ENCODE measurements around the gene STEEP1.

STEEP1 gene

GRCh38 chrX:119565107-119565663, at the start of gene STEEP1:
TSS of gene STEEP1 (minus strand) at chrX:119565409. CDS start at chrX:119565355, 54 bp downstream.
- DNase-seq, result peak; percentile 23 to 78

DNA sequence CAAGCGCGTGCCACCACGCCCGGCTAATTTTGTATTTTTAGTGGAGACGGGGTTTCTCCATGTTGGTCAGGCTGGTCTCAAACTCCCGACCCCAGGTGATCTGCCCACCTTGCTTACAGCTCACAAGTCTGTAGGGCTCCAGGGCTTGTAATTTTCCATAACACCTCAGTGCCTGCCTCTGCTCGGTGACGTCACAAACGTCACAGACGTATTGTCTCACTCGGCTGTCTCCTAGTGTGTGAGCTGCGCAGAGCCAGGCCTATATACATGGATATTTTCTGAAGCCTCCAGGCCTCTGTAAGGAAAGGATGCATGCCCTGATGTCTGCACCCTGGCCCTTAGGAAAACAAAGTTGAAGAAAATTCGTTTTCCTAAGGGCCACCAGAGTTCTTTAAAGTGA, 49.6 kb upstream of the STEEP1 start:
- DNase-seq, result no peak

DNA sequence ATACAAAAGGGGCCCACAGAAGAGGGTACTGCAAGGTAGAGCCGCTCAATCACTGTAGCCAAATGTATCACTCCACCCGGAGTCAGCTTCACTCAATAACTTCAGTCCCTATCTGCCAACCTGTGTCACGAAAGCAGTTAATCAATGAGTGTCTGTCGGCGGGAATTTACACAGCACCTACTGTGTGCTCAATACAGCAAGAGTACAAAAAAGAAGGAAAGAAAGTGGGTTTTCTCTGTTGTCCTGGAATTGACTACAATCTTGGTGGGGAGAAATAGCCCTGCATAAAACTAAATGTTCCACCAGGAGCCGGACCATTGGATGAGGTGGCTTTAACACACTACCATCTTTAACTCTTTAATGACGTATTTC, 41.8 kb upstream of the STEEP1 start:
- DNase-seq, result no peak

GRCh38 chrX:119606280-119607017, 41.2 kb upstream of the STEEP1 start, which contains the start of gene NKRF:
TSS of gene NKRF (minus strand) at chrX:119606424.
- DNase-seq, result peak; percentile 64 to 75

DNA sequence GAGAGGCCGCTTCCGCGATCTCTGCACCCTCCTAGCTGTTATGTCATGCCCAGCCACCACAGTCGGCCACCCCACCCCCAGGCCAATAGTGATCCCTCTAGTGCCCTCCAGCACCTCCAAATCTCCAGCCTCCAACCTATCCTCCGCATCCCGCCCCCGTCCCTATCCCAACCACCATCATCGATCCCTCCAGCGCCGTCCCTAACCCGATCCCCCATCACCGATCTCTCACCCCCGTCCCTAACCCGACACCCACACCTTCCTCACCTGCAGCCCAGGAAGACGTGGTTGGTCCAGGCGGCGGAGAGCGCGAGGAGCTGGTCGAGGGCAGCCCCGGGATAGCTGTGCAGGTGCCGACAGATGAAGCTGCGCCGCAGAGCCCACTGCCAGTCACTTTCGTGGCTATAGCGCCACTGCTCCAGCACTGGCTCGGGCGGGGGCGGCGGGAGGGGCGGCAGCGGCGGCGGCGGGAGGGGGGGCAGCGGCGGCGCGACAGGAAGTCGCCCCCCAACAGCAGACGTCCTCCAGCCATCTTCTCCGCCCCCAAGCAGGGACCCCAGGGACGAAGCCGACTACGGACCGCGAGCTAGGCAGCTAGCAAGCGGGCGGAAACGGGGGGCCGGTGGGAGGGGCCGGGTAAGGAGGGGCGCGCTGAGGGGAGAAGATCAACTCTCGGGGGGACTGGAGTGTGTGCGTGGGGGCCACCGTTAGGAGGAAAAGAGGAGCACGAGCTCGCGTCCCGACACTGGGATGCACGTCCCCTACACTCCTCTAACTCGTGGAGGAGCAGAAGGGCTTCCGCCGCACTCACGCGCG, 40.5 kb upstream of the STEEP1 start:
- DNase-seq, result peak in 1 of 2 donors; percentile 22

- no peak for DNase-seq
Observed at GRCh38 chrX:119604766-119605463, 39.7 kb upstream of the STEEP1 start.

DNA sequence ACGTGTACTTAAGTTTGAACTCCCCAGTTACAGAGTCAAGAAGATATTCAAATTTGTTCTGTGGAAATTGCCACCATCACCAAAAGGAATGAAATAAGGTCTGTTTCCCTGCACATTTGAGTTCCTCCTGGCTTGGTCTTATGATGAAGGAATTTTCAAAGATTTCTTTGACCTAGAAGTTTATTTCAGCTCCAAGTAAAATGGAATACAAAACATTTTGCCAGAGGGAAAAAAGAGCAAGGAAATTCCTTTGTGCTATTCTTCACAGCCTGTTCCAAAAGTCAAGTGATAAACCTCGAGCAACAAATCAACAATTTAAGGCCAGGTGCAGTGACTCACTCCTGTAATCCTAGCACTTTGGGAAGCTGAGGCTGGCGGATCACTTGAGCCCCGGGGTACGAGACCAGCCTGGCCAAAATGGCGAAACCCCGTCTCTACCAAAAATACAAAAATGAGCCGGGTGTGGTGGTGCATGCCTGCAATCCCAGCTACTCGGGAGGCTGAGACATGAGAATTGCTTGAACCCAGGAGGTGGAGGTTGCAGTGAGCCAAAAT, 37.6 kb upstream of the STEEP1 start:
- DNase-seq, result no peak

DNA sequence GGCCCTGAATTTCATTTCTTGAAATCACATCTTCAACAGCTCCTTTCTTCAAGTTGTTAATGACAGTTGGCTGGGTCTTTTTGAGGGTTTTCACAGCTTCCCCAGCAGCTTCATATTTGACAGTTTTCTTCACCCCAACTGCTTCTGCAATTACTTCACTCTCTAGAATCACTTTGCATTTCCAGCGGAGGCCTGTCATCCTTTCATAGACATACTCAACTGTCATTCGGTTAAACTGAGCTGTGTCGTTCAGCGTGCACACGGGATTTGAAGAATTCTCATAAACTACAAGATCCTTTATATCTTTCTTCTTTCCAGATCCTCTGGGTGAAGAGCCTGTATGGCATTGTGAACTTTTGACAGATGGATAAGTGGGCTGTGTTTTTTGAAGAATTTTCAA, 24.6 kb upstream of the STEEP1 start:
- no peak for DNase-seq

DNA sequence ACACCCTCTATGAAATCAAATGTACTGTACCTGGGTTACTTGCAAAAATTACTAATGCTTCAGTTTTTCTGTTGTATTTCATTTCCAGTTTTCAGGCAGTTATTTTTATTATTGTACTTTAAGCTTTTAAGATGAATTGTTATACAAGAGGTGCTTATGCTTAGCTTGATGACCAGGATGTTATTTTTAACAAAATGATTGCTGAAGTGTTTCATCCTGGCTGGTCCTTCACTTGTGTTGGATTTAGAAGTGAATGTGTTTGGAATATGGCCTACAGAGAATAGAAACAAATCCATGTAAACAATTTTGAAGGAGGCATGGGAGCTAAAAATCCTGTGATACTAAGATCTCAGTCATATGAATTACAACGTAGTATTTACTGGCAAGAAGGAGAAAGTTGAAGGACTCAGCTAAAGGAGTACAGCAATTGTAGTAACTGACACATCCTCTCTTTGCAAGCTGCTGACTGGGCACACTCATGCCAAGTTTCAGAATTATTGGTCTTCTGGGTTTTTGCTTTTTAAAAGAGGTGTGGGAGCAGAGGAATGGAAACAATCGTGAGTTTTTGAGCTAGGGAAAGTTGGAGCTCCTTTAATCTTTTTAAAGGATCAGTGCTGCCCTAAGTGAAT, 18.3 kb upstream of the STEEP1 start:
- no peak for DNase-seq

GRCh38 chrX:119579414-119579813, 14.2 kb upstream of the STEEP1 start:
- DNase-seq, result no peak

GRCh38 chrX:119574394-119575266, 9.4 kb upstream of the STEEP1 start, which contains the start of gene UBE2A:
TSS of gene UBE2A (plus strand) at chrX:119574563. CDS start at chrX:119574712, 149 bp downstream.
- DNase-seq, result peak; percentile 45 to 87

GRCh38 chrX:119573840-119574393, 8.7 kb upstream of the STEEP1 start:
- DNase-seq, result no peak

- DNase-seq, result no peak
Observed at GRCh38 chrX:119573222-119573621, 8.0 kb upstream of the STEEP1 start.

- no peak for DNase-seq
Observed at GRCh38 chrX:119570351-119570835, 5.2 kb upstream of the STEEP1 start.

- DNase-seq, result no peak
Observed at GRCh38 chrX:119552508-119552907, 12.7 kb downstream of the STEEP1 start.

- DNase-seq, result no peak
Observed at GRCh38 chrX:119549327-119550016, 15.7 kb downstream of the STEEP1 start.

- no peak for DNase-seq
Observed at GRCh38 chrX:119541188-119541587, 24.0 kb downstream of the STEEP1 start.

DNA sequence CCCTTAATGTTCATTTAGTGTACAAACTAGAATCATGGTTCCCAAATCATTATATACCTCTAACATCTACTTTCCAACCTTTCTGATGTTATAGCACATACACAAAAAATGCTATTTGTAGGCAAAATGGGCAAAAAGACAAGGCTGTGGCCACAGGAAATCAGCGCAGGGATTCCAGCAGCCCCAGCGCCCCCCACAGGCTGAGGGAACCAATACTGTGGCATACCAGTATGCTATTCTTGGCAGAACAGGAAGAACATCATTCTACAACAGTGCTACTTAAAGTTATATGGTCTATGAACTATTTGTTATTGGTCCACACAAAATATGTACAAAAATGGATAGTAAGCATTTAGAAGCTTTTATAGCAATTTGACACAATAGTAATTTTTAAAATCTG, 25.3 kb downstream of the STEEP1 start:
- no peak for DNase-seq

DNA sequence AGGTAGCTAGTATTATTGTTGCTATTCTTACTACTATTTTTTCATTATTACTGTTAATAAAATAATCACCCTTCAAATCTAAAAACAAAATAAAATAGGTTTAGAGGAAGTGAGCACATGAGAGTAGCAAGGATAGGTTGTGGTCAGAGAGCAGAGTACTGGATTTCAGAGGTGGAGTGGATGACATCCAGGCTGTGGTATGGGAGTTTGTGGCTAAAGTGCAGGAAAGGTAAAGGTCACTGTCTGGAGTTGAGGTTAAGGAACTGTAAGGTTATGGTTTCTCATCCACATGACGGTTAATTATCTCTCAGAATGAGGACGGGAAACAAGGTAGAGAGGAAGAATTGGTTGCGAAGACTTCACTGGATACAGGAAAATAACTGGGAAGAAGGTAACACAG, 27.7 kb downstream of the STEEP1 start:
- DNase-seq, result no peak

Measured in bone marrow (tissue), 2 donors.